ENCODE measurements around the gene ACAD11.
"Not testable (repeated sequence)": the region's sequence is repeated elsewhere in the genome, so short reads cannot be mapped to it uniquely, and the experiment has no call there.

ACAD11 gene

DNA sequence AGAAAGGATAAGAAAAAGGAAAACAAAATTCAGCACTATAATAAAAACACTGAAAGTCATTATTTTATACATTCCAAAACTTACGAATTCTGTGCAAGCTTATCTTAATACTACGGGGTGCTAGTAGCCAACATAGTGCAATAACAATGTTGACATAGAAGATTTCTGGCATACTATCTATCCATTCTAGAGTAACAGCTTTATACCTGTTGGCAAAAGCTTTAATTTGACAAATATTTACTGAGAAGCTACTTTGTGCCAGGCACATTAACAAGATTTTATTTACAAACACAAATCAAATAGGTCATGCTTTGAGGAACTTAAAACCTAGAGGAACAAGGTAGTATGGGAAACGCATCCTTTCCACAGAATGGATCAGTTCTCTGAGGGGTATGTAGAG lies 61.4 kb downstream of the ACAD11 start:
- no peak for ATAC-seq

DNA sequence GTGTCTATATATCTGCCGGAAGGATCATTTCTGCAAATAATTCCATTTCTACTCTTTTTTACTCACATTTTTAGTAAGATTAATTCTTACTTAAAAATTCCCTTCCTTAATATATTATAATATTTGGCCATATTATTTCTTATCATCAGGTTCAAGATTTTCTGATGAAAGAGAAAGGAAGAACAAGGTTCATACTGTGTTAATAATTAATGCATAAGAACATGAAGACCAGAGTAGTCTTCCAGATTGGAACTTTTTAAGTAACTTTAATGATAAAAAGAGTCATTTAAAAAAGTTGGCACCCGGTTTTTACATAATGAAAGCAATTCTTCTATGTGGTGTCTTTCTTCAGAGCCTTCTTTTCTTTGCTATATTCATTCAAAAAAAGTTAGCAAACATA lies 61.9 kb downstream of the ACAD11 start:
- ATAC-seq = no peak

DNA sequence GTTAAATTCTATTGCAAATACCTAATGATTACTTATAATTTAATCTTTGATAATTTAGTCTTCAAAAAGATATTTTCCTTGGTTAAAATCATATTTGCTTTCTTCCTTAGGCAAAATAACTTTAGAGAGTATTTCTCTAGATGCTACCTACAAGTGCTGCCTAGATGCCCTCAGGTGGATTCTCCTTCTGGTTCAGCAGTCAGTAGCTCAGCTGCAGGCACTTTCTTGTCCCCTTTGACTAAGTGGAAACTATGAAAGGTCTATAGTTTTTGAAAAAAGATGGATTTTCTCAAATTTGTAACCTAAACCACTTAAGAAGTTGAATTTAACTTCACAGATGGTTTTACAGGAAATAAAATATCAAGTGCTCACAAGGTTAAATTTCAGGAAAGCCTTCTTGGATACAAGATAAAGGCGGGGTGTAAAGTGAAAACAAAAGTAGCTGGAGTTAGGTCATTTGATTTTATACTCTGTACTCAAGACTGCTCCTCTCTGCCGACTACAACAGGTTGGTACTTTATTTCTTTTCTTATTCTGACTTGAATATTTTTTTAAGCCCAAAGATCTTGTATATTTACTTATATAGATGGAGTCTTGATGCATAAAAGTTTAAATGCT lies 62.7 kb downstream of the ACAD11 start, which contains the start of gene ACKR4:
ACKR4 (plus strand) TSS at position 455 of the 618 bp plus-strand sequence. CDS start 3,128 bp downstream, outside the sequence.
- no peak for ATAC-seq

DNA sequence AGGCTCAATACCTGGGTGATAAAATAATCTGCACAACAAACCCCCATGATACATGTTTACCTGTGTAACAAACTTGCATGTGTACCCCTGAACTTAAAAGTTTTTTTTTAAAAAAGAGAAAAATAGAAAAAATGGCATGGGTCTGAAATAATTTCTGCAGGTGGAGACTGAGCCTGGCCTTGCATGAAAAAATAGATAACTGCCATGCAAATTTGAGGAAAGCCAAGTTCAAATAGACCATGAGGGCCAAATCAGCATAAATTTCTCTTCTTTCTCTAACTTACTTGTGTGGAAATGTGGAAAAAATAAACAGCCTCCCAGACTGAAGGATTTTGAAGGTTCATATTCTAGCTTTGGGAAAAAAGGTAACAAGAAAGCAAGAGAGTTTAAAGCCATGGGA lies 63.3 kb downstream of the ACAD11 start:
- no peak for ATAC-seq

DNA sequence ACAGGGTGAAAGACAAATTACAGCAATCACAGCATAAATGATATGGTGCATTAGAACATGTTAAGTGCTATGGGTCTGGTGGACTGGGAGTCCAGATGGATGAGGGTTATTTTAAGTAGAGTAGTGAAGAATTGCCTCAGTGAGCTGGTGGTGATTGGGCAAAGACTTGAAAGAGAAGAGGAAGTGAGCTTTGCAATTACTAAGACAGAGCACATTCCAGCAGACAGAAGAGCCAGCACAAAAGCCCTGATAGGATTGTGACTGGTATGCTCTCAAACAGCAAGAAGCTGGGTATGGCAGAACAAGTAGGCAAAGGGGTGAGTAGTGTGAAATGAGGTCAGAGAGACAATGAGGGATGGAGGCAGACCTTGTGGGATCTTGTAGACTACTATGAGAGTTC lies 64.6 kb downstream of the ACAD11 start:
- no peak for ATAC-seq

DNA sequence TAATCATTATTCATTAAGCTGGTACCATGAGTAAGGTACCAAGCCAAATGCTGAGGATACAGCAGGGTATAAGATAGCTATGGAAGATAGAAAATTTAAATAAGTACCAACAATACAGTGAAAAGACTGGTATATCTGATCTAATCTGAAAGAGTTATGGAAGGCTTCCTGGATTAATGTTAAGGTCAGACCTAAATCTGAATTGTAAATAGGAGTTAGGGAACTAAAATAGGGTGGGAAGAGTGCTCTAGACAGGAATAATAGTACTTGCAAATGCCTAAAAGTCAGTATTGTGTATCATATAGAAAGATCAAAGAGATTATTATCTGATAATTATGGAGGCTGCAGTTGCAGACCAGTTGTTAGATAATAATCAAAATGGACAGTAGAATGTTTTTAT lies 65.1 kb downstream of the ACAD11 start:
- ATAC-seq = no peak

DNA sequence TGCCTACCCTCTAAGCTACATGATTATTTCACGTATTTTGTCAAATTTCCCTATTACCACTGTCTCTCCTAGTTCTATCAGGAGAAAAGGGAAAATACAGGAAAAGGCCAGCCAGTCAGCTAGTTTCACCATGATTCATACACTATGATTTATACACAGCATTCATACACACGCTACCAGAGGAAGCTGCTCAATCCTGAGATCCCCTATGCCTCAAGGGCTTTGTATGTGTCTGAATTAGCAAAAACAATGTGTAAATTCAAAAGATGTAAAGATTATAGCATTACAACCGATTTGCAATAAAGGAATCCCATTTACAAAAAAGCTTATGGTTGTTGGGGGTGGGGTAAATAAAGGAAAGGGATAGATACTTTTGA lies 65.7 kb downstream of the ACAD11 start:
- ATAC-seq = no peak

DNA sequence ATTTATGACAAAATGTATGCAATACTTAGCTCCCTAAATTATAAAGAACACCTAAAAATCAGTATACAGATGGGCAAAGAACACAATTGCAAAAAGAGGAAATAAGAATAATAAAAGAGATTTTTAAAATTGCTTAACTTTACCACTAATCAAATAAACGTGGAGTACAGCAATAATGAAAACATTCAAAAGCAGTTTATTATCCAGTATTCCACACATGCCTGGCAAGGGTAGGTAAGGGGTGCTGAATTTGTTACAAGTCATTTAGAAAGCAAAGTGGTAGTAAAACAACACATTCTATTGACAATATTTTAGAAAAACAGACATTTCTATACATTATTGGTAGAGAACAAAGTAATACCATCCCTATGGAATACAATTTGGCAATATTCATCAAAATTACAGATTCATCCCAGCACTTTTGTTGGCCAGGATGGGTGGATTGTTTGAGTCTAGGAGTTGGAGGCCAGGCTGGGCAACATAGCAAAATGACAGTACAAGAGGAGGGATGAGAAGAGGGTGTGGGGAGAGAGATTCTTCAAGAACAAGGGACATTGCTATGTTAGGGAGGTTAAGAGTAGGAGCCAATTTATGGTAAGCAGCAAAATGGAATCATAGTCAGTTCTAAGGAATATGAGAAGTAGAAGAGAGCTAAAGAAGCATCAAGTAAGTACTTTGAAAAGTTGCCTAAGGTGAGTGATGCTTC lies 66.2 kb downstream of the ACAD11 start:
- no peak for ATAC-seq

DNA sequence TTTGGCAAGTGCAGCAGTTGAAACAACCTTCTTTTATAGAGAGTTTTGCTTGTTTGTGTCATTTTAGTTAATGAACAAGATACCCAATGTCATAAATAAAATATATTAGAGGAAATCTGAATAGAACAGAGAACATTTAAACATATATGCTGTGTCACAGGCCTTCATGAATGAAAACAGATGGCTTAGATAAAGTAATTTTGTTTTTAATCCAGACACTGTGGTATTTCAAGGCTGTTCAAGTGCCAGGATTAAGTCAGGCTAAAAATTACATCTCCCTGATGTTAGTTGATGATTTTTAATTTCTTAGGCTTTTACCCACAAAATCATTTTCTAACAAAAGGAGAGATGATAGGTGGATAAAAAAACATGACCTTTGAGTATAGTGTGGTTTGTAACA lies 67.4 kb downstream of the ACAD11 start:
- ATAC-seq = no peak

DNA sequence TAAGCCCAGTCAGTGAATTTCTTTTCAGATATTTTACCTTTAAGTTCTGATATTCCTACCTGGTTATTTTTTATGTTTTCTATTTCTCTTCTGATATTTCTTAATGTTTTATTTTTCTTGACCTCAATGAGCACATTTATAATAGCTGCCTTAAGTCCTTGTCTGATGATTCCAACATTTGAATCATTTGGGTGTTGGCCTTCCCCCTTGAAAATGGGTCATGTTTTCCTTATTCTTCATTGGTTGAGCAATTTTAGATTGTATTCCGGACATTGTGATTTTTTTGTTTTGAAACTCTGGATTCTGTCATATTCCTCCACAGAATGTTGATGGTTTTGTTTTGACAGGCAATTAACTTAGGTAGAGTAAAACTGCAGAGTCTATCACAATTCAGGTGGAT lies 72.2 kb downstream of the ACAD11 start:
- no peak for ATAC-seq

DNA sequence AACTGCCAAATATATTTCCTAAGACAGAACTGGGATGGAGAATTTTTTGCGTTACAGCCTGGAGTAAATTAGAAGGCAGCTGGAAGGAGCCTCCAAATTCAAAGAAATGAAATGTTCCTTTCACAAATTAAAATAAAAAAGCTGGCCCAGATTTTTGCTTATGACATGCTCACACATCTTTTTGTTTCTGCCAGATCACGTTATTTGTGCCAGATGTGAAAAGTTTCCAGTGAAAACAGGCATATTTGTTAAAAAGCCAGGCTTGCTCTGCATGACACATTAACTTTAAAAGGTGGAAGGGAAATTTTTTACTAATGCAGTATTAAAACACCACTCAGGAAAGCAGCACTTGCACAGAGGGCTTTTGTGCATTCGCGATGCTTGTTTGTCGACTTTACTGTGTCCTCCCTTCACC lies 85.8 kb downstream of the ACAD11 start:
- ATAC-seq = no peak

DNA sequence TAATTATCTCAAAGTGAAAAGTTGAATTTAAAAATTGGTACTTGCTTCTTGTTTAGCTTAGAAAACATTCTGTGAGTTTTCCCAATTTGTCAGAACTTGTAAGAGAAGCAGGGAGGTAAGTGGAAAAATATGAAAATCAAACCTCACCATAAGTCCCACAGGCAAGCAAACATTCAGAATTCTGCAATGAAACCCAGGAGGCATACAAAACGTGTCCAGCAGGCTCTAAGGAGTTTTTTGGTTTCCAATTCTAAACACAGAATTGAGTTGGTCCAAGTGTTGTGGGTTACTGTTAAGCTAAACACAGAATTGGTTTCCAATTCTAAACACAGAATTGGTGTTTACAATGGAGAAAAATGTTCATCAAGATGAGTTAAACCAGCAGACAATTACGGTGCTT lies 89.6 kb downstream of the ACAD11 start:
- ATAC-seq = no peak

DNA sequence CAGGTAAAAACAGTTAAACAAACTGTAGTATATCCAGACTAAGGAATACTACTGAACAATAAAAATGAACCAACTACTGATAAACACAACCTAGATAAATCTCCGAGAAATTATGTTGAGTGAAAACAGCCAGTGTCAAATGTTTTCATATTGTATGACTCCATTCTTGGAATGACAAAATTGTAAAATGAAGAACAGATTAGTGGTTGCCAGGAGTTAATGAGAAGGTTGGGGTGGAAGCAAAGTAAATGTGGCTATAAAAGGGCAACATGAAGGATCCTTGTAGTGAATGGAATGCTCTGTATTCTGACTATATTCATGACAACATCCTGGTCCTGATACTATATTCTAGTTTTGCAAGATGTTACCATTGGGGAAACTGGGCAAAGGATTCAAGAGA lies 90.0 kb downstream of the ACAD11 start:
- no peak for ATAC-seq

DNA sequence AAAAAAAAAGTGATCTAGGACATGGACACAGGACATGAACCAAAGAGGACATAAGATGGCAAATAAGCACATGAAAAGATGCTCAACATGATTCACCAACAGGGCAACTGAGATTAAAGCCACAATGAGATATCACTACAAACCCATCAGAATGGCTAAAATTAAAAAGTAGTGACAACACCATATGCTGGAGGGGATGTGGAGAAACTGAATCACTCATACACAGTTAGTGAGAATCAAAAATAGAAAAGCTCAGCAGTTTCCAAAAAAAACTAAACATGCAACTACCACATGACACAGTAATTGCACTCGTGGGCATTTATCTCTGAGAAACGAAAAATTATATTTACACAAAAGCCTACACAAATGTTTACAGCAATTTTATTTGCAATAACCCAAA lies 90.5 kb downstream of the ACAD11 start:
- peak in 1 of 2 donors; percentile 38 for ATAC-seq

DNA sequence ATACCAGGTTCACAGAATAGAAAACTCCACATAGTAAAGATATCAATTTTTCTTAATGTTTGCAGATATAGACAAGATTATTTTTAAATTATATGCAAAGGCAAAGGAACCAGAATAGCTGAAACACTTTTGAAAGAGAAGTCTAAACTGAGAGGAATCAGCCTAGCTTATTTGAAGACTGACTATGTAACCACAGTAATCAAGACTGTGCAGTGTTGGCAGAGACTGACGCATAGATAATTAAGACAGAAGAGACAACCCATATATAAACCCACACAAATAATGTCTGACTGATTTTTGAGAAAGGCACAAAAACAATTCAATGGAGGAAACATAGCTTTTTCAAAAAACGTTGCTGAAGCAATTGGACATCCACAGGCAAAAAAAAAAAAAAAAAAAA lies 91.2 kb downstream of the ACAD11 start:
- no peak for ATAC-seq

DNA sequence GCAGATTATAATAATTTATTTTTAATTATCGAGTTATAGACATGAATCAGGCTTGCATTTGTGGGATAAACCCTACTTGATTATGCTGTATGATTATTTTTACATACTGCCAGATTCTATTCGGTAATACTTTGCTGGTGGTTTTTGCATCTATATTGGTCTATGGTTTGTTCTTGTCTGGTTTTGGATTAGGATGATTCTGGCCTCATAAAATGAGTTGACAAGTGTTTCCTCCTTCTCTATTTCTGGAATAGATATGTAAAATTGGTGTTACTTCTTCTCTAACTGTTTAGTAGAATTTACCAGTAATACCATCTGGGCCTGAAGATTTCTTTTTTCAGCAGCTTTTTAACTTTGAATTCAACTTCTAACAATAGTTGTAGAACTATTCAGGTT lies 95.5 kb downstream of the ACAD11 start:
- ATAC-seq = no peak

DNA sequence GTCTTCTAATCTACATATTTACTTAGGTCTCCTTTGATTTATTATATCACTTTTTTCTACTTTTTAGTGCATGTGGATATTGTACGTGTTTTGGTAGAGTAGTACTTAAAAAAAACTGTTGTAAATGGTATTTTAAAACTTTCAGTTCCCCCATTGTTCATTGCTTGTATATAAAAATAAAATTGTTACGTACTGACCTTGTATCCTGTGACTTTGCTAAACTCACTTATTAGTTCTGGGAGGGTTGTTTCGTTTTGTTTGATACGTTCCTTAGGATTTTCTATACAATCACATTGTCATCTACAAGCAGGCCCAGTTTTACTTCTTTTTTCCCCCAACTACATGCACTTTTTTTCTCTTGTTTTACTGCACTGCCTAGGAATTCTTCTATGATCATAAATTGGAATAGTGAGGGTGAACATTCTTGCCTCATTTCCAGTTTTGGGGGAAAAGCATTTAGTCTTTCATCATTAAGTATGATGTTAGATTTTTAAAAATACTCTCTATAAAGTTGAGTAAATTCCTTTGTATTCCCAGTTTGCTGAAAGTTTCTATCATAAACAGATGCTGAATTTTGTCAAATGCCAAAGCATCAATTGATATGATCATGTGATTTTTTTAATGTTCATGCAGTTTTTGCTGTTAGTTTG lies 96.1 kb downstream of the ACAD11 start:
- no peak for ATAC-seq

DNA sequence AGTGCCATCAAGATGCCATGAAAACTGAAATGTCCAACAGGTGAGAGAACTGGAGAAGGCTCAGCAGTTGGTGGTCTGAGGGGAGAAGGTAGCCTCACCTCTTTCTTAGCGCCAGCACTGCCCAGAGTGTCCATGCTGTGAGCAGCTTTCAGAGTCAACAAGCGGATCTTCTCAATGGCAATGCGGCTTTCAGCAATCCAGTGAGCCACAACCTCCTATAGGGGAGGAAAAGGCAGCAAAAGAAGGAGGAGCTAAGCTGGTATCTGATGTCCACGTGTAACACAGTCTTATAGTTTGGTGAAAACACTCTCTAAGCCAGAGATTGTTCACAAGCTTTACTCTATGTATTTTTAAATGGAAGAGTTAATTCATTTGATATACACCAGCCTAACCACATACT lies 98.6 kb downstream of the ACAD11 start:
- no peak for ATAC-seq

DNA sequence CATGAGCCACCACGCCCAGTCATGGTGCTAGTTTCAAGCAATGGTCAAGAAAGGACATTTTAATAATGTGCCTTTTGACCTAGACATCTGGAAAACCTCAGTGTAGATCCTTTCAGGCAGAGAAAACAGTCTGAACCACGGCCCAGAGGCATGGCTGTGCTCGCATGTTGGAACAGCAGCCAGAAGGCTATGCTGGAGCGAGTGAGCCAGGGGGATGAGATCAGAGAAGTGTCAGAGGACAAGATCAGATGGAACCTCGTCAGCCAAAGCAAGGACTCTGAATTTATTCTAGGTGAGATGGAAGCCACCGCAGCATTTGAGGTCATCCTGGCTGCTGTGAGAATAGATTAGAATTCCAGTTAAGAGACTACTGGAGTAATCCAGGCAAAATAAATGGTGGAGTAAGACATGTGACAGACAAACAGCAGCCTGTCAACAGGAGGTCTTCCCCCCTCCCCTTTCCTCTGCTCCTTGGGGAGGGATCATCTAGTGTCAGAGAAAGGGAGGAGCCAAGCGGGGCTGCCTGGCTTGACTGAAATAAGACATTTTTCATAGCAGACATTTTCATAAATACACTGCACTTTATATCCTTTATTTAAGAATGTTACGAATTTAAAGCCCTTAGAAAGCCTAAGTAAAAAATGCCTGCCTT lies 103.0 kb downstream of the ACAD11 start:
- ATAC-seq = no peak

DNA sequence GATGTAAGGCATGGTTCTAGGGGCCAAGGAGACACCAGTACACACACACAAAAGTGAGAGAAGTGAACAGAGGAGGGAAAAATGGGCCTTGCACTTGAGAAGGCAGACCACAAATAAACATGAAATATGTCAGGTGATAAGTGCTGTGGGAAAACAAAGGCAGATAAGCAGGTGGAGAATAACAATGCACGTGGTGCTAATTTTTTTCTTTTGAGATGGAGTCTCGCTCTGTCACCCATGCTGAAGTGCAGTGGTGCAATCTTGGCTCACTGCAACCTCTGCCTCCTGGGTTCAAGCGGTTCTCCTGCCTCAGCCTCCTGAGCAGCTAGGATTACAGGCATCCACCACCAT lies 103.6 kb downstream of the ACAD11 start:
- ATAC-seq = not testable (repeated sequence)

DNA sequence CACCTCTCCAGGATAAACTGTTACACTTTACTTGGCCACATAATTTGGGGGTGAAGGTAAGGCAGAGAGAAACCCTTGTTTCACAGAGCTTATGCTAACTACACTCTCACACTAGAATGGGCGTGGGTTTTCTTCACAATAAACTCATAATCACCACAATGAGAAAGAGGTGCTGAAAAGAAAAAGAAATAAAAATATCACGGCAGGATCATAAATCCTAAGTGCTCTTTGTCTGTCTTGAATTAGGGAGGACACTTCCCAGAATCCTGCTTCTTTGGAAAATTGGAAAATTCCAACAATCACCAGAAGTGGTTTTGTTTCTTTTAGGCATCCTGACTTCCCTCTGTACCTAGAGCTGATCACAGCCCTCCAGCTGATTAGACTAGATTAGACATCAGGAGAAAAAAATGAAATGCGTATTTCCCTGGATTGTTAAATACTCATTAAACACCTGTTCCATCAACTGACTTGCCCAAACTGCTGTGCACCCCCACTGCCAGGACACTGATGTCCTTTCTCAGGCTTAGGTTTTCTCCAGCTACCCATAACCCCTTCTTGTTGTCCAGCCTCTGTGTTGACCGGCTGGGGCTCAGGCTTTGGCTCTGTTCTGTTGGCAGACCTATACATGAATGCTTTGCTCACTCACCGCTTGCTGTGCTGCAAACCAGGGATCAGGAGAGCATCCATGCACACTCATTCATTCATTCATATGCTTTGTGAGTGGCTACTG lies 104.1 kb downstream of the ACAD11 start:
- no peak for ATAC-seq

DNA sequence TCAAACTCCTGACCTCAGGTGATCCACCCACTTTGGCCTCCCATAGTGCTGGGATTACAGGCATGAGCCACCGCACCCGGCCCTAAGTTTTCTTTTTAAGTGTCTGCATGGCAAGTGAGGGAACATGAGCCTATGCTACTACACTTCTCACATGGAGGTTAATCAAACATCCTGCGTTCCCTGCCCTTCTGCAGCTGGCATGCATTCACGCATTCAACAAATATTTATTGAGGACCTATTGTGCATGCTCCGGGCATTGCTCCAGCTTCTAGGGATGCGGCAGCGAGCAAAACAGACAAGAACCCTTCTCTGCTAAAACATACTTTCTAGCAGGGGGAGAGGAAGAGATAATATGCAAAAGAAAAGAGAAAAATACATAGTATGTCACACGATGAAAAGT lies 105.2 kb downstream of the ACAD11 start:
- no peak for ATAC-seq

DNA sequence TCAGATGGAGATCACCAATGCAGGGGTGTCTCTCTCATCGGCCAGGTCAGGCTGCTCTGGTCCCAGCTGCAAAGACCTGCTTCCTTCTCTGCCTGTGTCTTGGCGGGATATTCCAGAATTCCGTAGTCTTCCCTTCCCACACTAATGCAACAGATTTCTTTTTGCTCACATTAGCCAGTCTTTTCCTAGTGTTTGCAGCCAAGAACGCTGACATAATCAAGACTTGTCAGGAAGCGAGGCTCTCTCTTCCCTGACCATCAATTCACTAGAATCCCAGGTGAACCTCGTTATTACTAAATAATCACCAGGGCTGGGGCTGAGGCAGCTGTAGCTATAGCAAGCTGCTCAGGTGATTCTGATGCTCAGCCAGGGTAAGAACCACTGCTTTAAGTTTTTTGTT lies 105.8 kb downstream of the ACAD11 start:
- ATAC-seq = no peak
